ENCODE results near the gene FBXO27. TPM values are rescaled to one million over a fixed set of nuclear protein-coding genes. Genes with fewer than 3 reads are reported as not detected.
"Not testable (repeated sequence)": the region's sequence is repeated elsewhere in the genome, so short reads cannot be mapped to it uniquely, and the experiment has no call there.

The FBXO27 gene
- total and polyA plus RNA-seq, 4 donors: 2.1 to 5.0 (median 3.7) TPM

DNA sequence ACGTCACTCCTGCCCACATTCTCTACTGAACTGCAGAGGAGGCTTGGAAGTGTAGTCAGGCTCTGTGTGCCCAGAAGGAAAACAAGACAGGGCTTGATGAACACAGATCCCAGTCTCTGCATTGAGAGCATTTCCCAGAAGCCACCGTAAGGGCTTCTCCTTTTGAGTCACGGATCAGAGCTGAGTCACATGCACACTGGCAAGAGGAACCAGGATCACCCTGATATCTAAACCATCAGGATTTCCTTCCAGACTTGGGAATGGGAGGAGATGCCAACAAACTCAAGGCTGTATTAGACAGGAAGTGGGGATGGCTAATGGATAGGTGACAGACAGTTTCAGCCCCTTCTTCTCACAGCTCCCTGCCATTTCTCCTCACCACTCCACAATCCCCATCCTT, 39.1 kb downstream of the FBXO27 start:
- TF ChIP-seq HNF4A (conservative IDR thresholded peaks at IDR 0.05): no peak
- no peak for TF ChIP-seq RAD21 (IDR thresholded peaks at IDR 0.05)
- no peak for TF ChIP-seq YY1 (IDR thresholded peaks at IDR 0.05)
- no peak for TF ChIP-seq RXRA (IDR thresholded peaks at IDR 0.05)
- no peak for TF ChIP-seq EGR1 (IDR thresholded peaks at IDR 0.05; ENCODE audit: low read depth in 2 of 2)
- TF ChIP-seq, protein P1, sequence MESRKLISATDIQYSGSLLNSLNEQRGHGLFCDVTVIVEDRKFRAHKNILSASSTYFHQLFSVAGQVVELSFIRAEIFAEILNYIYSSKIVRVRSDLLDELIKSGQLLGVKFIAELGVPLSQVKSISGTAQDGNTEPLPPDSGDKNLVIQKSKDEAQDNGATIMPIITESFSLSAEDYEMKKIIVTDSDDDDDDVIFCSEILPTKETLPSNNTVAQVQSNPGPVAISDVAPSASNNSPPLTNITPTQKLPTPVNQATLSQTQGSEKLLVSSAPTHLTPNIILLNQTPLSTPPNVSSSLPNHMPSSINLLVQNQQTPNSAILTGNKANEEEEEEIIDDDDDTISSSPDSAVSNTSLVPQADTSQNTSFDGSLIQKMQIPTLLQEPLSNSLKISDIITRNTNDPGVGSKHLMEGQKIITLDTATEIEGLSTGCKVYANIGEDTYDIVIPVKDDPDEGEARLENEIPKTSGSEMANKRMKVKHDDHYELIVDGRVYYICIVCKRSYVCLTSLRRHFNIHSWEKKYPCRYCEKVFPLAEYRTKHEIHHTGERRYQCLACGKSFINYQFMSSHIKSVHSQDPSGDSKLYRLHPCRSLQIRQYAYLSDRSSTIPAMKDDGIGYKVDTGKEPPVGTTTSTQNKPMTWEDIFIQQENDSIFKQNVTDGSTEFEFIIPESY (IDR thresholded peaks at IDR 0.05): no peak
- TF ChIP-seq FOXA1 (IDR thresholded peaks at IDR 0.05): no peak
- TF ChIP-seq, protein P2, sequence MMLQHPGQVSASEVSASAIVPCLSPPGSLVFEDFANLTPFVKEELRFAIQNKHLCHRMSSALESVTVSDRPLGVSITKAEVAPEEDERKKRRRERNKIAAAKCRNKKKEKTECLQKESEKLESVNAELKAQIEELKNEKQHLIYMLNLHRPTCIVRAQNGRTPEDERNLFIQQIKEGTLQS (IDR thresholded peaks at IDR 0.05): no peak
- TF ChIP-seq, protein P3, sequence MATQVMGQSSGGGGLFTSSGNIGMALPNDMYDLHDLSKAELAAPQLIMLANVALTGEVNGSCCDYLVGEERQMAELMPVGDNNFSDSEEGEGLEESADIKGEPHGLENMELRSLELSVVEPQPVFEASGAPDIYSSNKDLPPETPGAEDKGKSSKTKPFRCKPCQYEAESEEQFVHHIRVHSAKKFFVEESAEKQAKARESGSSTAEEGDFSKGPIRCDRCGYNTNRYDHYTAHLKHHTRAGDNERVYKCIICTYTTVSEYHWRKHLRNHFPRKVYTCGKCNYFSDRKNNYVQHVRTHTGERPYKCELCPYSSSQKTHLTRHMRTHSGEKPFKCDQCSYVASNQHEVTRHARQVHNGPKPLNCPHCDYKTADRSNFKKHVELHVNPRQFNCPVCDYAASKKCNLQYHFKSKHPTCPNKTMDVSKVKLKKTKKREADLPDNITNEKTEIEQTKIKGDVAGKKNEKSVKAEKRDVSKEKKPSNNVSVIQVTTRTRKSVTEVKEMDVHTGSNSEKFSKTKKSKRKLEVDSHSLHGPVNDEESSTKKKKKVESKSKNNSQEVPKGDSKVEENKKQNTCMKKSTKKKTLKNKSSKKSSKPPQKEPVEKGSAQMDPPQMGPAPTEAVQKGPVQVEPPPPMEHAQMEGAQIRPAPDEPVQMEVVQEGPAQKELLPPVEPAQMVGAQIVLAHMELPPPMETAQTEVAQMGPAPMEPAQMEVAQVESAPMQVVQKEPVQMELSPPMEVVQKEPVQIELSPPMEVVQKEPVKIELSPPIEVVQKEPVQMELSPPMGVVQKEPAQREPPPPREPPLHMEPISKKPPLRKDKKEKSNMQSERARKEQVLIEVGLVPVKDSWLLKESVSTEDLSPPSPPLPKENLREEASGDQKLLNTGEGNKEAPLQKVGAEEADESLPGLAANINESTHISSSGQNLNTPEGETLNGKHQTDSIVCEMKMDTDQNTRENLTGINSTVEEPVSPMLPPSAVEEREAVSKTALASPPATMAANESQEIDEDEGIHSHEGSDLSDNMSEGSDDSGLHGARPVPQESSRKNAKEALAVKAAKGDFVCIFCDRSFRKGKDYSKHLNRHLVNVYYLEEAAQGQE (IDR thresholded peaks at IDR 0.05): no peak
- Histone ChIP-seq H3K9me3 (ENCODE audit: control insufficient read depth in 4 of 4, low read length in 3 of 4) (no peaks in the 10 kb centered on the region), H3K9ac (ENCODE audit: low read depth in 1 of 2, low read length in 2 of 2) (no peak overlapping the region), H3K4me1 (ENCODE audit: control insufficient read depth in 4 of 4, insufficient read depth in 4 of 4, low read length in 3 of 4) (peaks cover 0 to 2% (median 0%) of the 10 kb centered on the region in 4 donors), H3K27me3 (ENCODE audit: control insufficient read depth in 4 of 4, insufficient read depth in 4 of 4, low read length in 3 of 4) (no peaks in the 10 kb centered on the region), H3K36me3 (ENCODE audit: control insufficient read depth in 4 of 4, insufficient read depth in 3 of 4, low read depth in 1 of 4, low read length in 3 of 4) (no peaks in the 10 kb centered on the region), H3K27ac (ENCODE audit: low read depth in 1 of 2, low read length in 2 of 2) (no peak overlapping the region), H3K4me3 (ENCODE audit: low read depth in 1 of 3, low read length in 3 of 3) (no peak overlapping the region)
- no peak for DNase-seq (ENCODE audit: low spot score)
- WGBS: 77% methylated on average over 3 of the region's 3 CpGs

GRCh38 chr19:38990949-38991697, 41.2 kb downstream of the FBXO27 start:
- H3K9me3 ChIP-seq (ENCODE audit: control insufficient read depth in 4 of 4, low read length in 3 of 4): no peaks in the 10 kb centered on the region
- H3K36me3 ChIP-seq (ENCODE audit: control insufficient read depth in 4 of 4, insufficient read depth in 3 of 4, low read depth in 1 of 4, low read length in 3 of 4): no peaks in the 10 kb centered on the region
- peaks cover 0 to 2% (median 0%) of the 10 kb centered on the region in 4 donors for H3K4me1 ChIP-seq (ENCODE audit: control insufficient read depth in 4 of 4, insufficient read depth in 4 of 4, low read length in 3 of 4)
- no peak overlapping the region for H3K9ac ChIP-seq (ENCODE audit: low read depth in 1 of 2, low read length in 2 of 2)
- no peak for DNase-seq (ENCODE audit: low spot score)
- H3K4me3 ChIP-seq (ENCODE audit: low read depth in 1 of 3, low read length in 3 of 3): no peak overlapping the region
- WGBS: 77% methylated on average over 13 of the region's 13 CpGs
- no peaks in the 10 kb centered on the region for H3K27me3 ChIP-seq (ENCODE audit: control insufficient read depth in 4 of 4, insufficient read depth in 4 of 4, low read length in 3 of 4)
- no peak overlapping the region for H3K27ac ChIP-seq (ENCODE audit: low read depth in 1 of 2, low read length in 2 of 2)
- TF ChIP-seq YY1 (IDR thresholded peaks at IDR 0.05) (no peak), MAX (IDR thresholded peaks at IDR 0.05) (no peak), FOXA1 (IDR thresholded peaks at IDR 0.05) (no peak), TAF1 (conservative IDR thresholded peaks at IDR 0.05) (no peak), RXRA (IDR thresholded peaks at IDR 0.05) (no peak), EGR1 (IDR thresholded peaks at IDR 0.05; ENCODE audit: low read depth in 2 of 2) (no peak), HNF4A (conservative IDR thresholded peaks at IDR 0.05) (no peak)

DNA sequence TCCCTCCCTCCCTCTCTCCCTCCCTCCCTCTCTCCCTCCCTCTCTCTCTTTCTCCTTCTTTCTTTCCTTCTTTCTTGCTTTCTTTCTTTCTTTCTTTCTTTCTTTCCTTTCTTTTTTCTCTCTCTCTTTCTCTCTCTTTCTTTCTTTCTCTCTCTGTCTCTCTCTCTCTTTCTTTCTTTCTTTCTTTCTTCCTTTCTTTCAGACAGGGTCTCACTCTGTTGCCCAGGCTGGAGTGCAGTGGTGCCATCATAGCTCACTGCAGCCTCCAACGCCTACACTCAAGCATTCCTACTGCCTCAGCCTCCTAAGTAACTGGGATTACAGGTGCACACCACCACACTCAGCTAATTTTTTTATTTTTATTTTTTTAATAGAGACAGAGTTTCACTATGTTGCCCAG, 42.7 kb downstream of the FBXO27 start:
- not testable (repeated sequence) for DNase-seq (ENCODE audit: low spot score); H3K4me1 ChIP-seq (ENCODE audit: control insufficient read depth in 4 of 4, insufficient read depth in 4 of 4, low read length in 3 of 4); H3K9me3 ChIP-seq (ENCODE audit: control insufficient read depth in 4 of 4, low read length in 3 of 4); H3K9ac ChIP-seq (ENCODE audit: low read depth in 1 of 2, low read length in 2 of 2); H3K27ac ChIP-seq (ENCODE audit: low read depth in 1 of 2, low read length in 2 of 2); H3K4me3 ChIP-seq (ENCODE audit: low read depth in 1 of 3, low read length in 3 of 3); H3K27me3 ChIP-seq (ENCODE audit: control insufficient read depth in 4 of 4, insufficient read depth in 4 of 4, low read length in 3 of 4); H3K36me3 ChIP-seq (ENCODE audit: control insufficient read depth in 4 of 4, insufficient read depth in 3 of 4, low read depth in 1 of 4, low read length in 3 of 4)
- WGBS: 94% methylated on average over 1 of the region's 1 CpG
